ENCODE results near the gene FLNC. TPM values are rescaled to one million over a fixed set of nuclear protein-coding genes. Genes with fewer than 3 reads are reported as not detected.

FLNC gene
- total and polyA plus RNA-seq, 3 experiments from 2014 or later, result not detected

DNA sequence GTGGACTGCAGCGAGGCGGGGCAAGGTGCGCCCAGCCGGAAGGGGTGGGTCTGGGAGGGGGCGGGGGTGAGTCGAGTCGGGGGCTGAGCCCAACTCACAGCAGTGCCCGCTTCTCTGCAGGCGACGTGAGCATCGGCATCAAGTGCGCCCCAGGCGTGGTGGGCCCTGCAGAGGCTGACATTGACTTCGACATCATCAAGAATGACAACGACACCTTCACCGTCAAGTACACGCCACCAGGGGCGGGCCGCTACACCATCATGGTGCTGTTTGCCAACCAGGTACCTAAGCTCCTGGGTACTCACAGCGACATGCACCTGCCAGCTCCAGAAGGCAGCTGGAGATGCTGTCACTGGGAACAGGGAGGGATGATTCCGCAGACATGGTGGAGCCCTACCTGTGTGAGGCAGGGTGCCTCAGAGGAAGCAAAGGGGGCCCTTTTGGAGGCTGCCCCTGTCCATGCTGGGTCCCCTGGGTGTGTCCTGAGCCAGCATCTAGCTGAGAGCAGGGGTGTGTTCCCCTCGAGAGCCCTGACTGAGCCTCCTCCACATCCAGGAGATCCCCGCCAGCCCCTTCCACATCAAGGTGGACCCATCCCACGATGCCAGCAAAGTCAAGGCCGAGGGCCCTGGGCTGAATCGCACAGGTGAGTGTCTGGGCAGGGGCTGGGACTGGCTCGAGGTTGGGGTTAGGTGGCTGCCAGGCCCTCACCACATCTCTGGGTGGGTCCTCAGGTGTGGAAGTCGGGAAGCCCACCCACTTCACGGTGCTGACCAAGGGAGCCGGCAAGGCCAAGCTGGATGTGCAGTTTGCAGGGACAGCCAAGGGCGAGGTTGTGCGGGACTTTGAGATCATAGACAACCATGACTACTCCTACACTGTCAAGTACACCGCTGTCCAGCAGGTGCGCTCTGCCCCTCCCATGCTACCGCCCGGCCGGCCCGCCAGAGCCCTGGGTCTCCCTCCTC, 12.8 kb downstream of the FLNC start:
- Mint-ChIP-seq H3K9me3 (no peaks in the 10 kb centered on the region), H3K27ac (no peak overlapping the region), H3K4me1 (peaks cover 0 to 1% (median 0%) of the 10 kb centered on the region in 3 donors), H3K4me3 (no peak overlapping the region), H3K27me3 (no peaks in the 10 kb centered on the region), H3K36me3 (no peaks in the 10 kb centered on the region)
- no peaks in the 10 kb centered on the region for H3K9me3 ChIP-seq (ENCODE audit: low read length)
- no peaks in the 10 kb centered on the region for H3K27me3 ChIP-seq (ENCODE audit: insufficient read depth, low read length, poor library complexity, severe bottlenecking)
- no peaks in the 10 kb centered on the region for H3K36me3 ChIP-seq (ENCODE audit: insufficient read depth, low read length)
- H3K4me1 ChIP-seq (ENCODE audit: insufficient read depth, low read length), result no peaks in the 10 kb centered on the region
- POLR2A ChIA-PET, result interaction anchor here (0.6 kb wide), 1 partner anchor 33 kb away, joined by 7 read pairs; no protein-coding TSS in a partner anchor
- no peak overlapping the region for H3K27ac ChIP-seq (ENCODE audit: low read depth, low read length)
- H3K4me3 ChIP-seq (ENCODE audit: low read length), result no peak overlapping the region
- CTCF ChIA-PET, result interaction anchor here (1.3 to 5.0 kb wide), 3 partner anchors 10 to 41 kb away, joined by 3 to 35 read pairs (median 4); no protein-coding TSS in a partner anchor
- DNase-seq, result no peak

DNA sequence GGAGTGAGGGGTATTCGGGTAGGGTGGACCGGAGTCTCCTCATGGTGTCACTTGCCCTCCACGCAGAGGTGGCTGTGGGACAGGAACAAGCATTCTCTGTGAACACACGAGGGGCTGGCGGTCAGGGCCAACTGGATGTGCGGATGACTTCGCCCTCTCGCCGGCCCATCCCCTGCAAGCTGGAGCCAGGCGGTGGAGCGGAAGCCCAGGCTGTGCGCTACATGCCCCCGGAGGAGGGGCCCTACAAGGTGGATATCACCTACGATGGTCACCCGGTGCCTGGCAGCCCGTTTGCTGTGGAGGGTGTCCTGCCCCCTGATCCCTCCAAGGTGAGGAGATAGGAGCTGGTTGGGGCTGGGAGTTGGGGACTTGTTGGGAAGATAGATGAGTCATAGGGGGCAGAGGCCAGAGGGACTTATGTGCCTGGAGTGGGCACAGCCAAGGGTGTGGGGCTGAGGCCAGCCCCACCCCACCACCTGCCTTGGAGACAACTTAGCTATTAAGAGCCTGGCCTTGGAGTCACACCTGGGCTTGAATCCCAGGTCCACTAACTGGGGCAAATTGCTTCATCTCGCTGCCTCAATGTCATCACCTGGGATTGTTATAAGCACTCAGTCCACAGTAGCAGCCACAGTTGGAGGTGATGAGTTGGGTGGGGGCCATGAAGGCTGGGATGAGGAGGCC, 13.9 kb downstream of the FLNC start:
- Mint-ChIP-seq H3K4me3 (no peak overlapping the region), H3K4me1 (peaks cover 0 to 1% (median 0%) of the 10 kb centered on the region in 3 donors), H3K27me3 (no peaks in the 10 kb centered on the region), H3K36me3 (no peaks in the 10 kb centered on the region), H3K27ac (no peak overlapping the region), H3K9me3 (no peaks in the 10 kb centered on the region)
- no peaks in the 10 kb centered on the region for H3K9me3 ChIP-seq (ENCODE audit: low read length)
- no peaks in the 10 kb centered on the region for H3K27me3 ChIP-seq (ENCODE audit: insufficient read depth, low read length, poor library complexity, severe bottlenecking)
- H3K4me3 ChIP-seq (ENCODE audit: low read length), result no peak overlapping the region
- no peaks in the 10 kb centered on the region for H3K4me1 ChIP-seq (ENCODE audit: insufficient read depth, low read length)
- no peak overlapping the region for H3K27ac ChIP-seq (ENCODE audit: low read depth, low read length)
- ChIA-PET POLR2A (interaction anchor here (0.6 kb wide), 1 partner anchor 32 kb away, joined by 7 read pairs; no protein-coding TSS in a partner anchor), CTCF (interaction anchor here (0.8 to 5.0 kb wide), 2 partner anchors 23 to 40 kb away, joined by 3 to 35 read pairs; no protein-coding TSS in a partner anchor)
- no peak for DNase-seq
- H3K36me3 ChIP-seq (ENCODE audit: insufficient read depth, low read length), result no peaks in the 10 kb centered on the region

DNA sequence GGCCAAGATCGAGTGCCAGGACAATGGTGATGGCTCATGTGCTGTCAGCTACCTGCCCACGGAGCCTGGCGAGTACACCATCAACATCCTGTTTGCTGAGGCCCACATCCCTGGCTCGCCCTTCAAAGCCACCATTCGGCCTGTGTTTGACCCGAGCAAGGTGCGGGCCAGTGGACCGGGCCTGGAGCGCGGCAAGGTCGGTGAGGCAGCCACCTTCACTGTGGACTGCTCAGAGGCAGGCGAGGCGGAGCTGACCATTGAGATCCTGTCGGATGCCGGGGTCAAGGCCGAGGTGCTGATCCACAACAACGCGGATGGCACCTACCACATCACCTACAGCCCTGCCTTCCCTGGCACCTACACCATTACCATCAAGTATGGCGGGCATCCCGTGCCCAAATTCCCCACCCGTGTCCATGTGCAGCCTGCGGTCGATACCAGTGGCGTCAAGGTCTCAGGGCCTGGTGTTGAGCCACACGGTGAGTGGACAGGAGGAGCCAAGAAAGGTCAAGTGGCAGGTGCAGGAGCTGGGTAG, 14.6 kb downstream of the FLNC start:
- no peaks in the 10 kb centered on the region for H3K36me3 ChIP-seq (ENCODE audit: insufficient read depth, low read length)
- no peaks in the 10 kb centered on the region for H3K36me3 Mint-ChIP-seq
- H3K4me3 ChIP-seq (ENCODE audit: low read length), result no peak overlapping the region
- CTCF ChIA-PET, result interaction anchor here (1.0 to 5.0 kb wide), 2 partner anchors 38 to 39 kb away, joined by 3 to 35 read pairs; no protein-coding TSS in a partner anchor
- H3K4me1 ChIP-seq (ENCODE audit: insufficient read depth, low read length), result no peaks in the 10 kb centered on the region
- POLR2A ChIA-PET, result no interaction called here
- no peak overlapping the region for H3K27ac Mint-ChIP-seq
- no peak overlapping the region for H3K4me3 Mint-ChIP-seq
- H3K27me3 Mint-ChIP-seq, result no peaks in the 10 kb centered on the region
- H3K27ac ChIP-seq (ENCODE audit: low read depth, low read length), result no peak overlapping the region
- H3K4me1 Mint-ChIP-seq, result peaks cover 0 to 1% (median 0%) of the 10 kb centered on the region in 3 donors
- H3K9me3 Mint-ChIP-seq, result no peaks in the 10 kb centered on the region
- no peak for DNase-seq
- no peaks in the 10 kb centered on the region for H3K27me3 ChIP-seq (ENCODE audit: insufficient read depth, low read length, poor library complexity, severe bottlenecking)
- H3K9me3 ChIP-seq (ENCODE audit: low read length), result no peaks in the 10 kb centered on the region

DNA sequence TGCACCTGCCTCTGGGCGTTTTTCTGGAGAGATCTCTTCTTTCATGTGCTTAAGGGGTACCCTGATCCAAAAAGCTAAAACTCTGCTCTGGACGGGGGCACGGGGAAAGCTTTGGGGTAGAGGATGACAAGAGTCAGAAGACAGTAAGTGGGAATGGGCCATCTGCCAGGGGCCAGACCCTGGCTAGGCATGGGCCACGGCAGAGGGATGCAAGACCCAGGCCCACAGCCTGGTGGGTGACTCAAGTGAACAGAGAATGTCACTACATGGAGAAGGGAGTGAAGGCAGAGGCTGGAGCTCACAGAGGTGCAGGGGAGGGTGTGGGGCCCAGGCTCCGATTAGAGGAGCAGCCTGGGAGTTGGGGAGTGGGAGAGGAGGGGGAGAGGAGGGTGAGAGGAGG, 15.3 kb downstream of the FLNC start:
- H3K4me3 Mint-ChIP-seq, result no peak overlapping the region
- no peaks in the 10 kb centered on the region for H3K27me3 ChIP-seq (ENCODE audit: insufficient read depth, low read length, poor library complexity, severe bottlenecking)
- H3K4me1 Mint-ChIP-seq, result peaks cover 0 to 1% (median 0%) of the 10 kb centered on the region in 3 donors
- H3K36me3 Mint-ChIP-seq, result no peaks in the 10 kb centered on the region
- H3K4me1 ChIP-seq (ENCODE audit: insufficient read depth, low read length), result no peaks in the 10 kb centered on the region
- H3K27ac ChIP-seq (ENCODE audit: low read depth, low read length), result no peak overlapping the region
- peaks cover 0 to 2% of the 10 kb centered on the region in 2 donors for H3K27me3 Mint-ChIP-seq
- no peak overlapping the region for H3K27ac Mint-ChIP-seq
- H3K36me3 ChIP-seq (ENCODE audit: insufficient read depth, low read length), result no peaks in the 10 kb centered on the region
- H3K4me3 ChIP-seq (ENCODE audit: low read length), result no peak overlapping the region
- ChIA-PET POLR2A (no interaction called here), CTCF (interaction anchor here (1.0 kb wide), 1 partner anchor 38 kb away, joined by 3 read pairs; no protein-coding TSS in a partner anchor)
- H3K9me3 ChIP-seq (ENCODE audit: low read length), result no peaks in the 10 kb centered on the region
- no peaks in the 10 kb centered on the region for H3K9me3 Mint-ChIP-seq
- no peak for DNase-seq

DNA sequence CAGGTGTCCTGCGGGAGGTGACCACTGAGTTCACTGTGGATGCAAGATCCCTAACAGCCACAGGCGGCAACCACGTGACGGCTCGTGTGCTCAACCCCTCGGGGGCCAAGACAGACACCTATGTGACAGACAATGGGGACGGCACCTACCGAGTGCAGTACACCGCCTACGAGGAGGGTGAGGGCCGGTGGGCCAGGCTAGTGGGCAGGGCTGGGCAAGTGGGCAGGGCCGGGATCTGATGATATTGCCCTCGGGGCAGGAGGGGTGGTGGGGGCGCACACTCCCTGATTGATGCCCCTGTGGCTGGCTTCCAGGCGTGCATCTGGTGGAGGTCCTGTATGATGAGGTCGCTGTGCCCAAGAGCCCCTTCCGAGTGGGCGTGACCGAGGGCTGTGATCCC, 15.8 kb downstream of the FLNC start:
- Mint-ChIP-seq H3K36me3 (no peaks in the 10 kb centered on the region), H3K4me1 (peaks cover 0 to 1% (median 0%) of the 10 kb centered on the region in 3 donors), H3K9me3 (no peaks in the 10 kb centered on the region), H3K27ac (no peak overlapping the region), H3K4me3 (no peak overlapping the region), H3K27me3 (peaks cover 0 to 2% of the 10 kb centered on the region in 2 donors)
- H3K27me3 ChIP-seq (ENCODE audit: insufficient read depth, low read length, poor library complexity, severe bottlenecking), result no peaks in the 10 kb centered on the region
- no peaks in the 10 kb centered on the region for H3K4me1 ChIP-seq (ENCODE audit: insufficient read depth, low read length)
- ChIA-PET POLR2A (no interaction called here), CTCF (no interaction called here)
- no peak for DNase-seq
- no peak overlapping the region for H3K27ac ChIP-seq (ENCODE audit: low read depth, low read length)
- no peak overlapping the region for H3K4me3 ChIP-seq (ENCODE audit: low read length)
- H3K9me3 ChIP-seq (ENCODE audit: low read length), result no peaks in the 10 kb centered on the region
- H3K36me3 ChIP-seq (ENCODE audit: insufficient read depth, low read length), result no peaks in the 10 kb centered on the region

DNA sequence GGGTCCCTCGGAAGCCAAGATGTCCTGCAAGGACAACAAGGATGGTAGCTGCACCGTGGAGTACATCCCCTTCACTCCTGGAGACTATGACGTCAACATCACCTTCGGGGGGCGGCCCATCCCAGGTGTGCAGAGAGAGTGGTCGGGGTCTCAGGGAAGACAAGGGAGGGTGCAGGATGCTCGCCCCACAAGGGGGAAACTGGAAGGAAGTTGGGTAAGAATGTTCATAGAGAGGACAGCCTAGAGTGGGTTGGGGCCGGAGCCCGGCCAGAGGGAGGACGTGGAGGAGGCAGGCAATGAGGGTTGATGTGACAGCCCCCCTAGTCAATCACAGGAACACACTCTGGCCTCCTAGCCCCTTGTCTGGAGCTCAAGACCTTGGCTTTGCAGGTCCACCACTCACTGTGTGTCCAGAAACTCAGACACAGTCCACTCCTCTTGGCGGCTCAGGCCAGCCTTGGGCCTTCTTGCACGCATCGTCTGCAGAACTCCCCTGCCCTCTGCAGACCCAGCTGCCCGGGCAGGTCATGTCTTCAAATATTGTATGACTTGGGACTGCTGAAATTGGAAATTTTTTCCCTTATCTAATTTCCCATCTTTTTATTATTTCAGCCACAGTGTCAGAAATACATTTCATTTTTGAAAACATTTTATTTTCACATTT, 16.7 kb downstream of the FLNC start:
- H3K4me1 Mint-ChIP-seq, result peaks cover 0 to 1% (median 0%) of the 10 kb centered on the region in 3 donors
- Histone ChIP-seq H3K9me3 (ENCODE audit: low read length) (no peaks in the 10 kb centered on the region), H3K4me3 (ENCODE audit: low read length) (no peak overlapping the region), H3K4me1 (ENCODE audit: insufficient read depth, low read length) (no peaks in the 10 kb centered on the region), H3K36me3 (ENCODE audit: insufficient read depth, low read length) (no peaks in the 10 kb centered on the region), H3K27me3 (ENCODE audit: insufficient read depth, low read length, poor library complexity, severe bottlenecking) (no peaks in the 10 kb centered on the region), H3K27ac (ENCODE audit: low read depth, low read length) (no peak overlapping the region)
- ChIA-PET POLR2A (no interaction called here), CTCF (interaction anchor here (1.3 kb wide), 1 partner anchor 16 kb away, joined by 4 read pairs; the partner anchor contains the start of gene ATP6V1F)
- H3K36me3 Mint-ChIP-seq, result no peaks in the 10 kb centered on the region
- DNase-seq, result no peak
- no peaks in the 10 kb centered on the region for H3K9me3 Mint-ChIP-seq
- peak overlapping the region in 1 of 8 donors; percentile 58 for H3K27ac Mint-ChIP-seq
- no peak overlapping the region for H3K4me3 Mint-ChIP-seq
- peaks cover 0 to 2% of the 10 kb centered on the region in 2 donors for H3K27me3 Mint-ChIP-seq

DNA sequence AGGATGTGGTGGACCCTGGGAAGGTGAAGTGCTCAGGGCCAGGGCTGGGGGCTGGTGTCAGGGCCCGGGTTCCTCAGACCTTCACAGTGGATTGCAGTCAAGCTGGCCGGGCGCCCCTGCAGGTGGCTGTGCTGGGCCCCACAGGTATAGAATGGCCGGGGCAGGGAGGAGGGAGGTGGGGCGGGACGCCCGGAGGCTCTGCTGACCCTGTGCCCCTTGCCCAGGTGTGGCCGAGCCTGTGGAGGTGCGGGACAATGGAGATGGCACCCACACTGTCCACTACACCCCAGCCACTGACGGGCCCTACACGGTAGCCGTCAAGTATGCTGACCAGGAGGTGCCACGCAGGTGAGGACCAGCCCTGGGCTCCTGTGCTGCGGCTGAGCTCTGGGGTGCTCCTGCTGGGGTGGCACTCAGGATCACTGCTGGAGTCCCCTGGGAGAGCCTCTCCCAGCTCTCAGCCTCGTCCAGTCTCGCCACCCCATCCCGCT, 17.6 kb downstream of the FLNC start:
- H3K27ac Mint-ChIP-seq, result no peak overlapping the region
- Histone ChIP-seq H3K4me3 (ENCODE audit: low read length) (no peak overlapping the region), H3K27me3 (ENCODE audit: insufficient read depth, low read length, poor library complexity, severe bottlenecking) (no peaks in the 10 kb centered on the region), H3K9me3 (ENCODE audit: low read length) (no peaks in the 10 kb centered on the region), H3K36me3 (ENCODE audit: insufficient read depth, low read length) (no peaks in the 10 kb centered on the region), H3K4me1 (ENCODE audit: insufficient read depth, low read length) (no peaks in the 10 kb centered on the region), H3K27ac (ENCODE audit: low read depth, low read length) (no peak overlapping the region)
- H3K27me3 Mint-ChIP-seq, result peaks cover 0 to 2% of the 10 kb centered on the region in 2 donors
- CTCF ChIA-PET, result interaction anchor here (1.3 kb wide), 1 partner anchor 15 kb away, joined by 4 read pairs; the partner anchor contains the start of gene ATP6V1F
- no peaks in the 10 kb centered on the region for H3K9me3 Mint-ChIP-seq
- no peaks in the 10 kb centered on the region for H3K36me3 Mint-ChIP-seq
- no peak for DNase-seq
- H3K4me1 Mint-ChIP-seq, result no peaks in the 10 kb centered on the region
- H3K4me3 Mint-ChIP-seq, result no peak overlapping the region
- POLR2A ChIA-PET, result no interaction called here
